Measurements from ENCODE around the gene GFI1B.
"Not testable (repeated sequence)": the region's sequence is repeated elsewhere in the genome, so short reads cannot be mapped to it uniquely, and the experiment has no call there.

Gene GFI1B

DNA sequence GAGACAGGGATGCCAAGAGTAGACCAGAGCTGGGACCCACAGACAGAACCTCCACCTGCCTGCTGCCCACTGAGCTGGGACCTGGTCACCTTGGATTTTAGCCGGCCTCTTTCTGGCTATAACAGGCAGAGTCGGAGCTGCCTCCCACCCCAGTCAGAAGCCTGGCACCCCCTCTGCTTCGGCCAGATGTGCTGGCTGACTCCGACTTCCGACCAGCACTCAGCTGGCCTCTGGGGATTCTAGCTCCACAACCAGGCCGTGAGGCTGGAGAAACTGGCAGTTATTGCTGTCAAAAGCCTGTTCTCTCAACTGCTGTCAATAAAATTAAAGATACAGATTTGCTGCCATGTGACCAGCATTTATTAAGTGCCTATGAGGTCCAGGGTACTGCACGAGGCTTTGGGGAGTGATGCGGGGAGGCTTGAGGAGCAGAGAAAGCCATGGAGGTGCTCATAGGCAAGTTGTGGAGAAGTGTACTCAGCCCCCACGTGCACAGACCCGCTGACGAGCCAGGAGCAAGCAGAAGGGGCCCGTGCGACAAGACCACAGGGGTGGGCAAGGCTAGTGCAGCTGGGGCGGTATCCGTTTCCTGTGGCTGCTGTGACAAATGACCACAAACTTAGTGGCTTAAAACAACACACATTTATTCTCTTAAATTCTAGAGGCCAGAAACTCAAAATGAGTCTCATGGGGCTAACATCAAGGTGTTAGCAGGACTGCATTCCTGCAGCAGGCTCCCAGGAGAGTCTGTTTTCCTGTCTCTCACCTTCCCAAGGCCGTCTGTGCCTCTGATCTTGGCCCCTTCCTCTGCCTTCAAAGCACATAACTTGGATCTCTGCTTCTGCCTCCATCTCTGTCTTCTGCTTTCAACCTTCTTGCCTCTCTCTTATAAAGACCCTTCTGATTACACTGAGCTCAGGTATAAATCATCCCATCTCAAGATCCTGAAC is 13.1 kb downstream of the GFI1B start:
- DNase-seq (ENCODE audit: low read depth): no peak

DNA sequence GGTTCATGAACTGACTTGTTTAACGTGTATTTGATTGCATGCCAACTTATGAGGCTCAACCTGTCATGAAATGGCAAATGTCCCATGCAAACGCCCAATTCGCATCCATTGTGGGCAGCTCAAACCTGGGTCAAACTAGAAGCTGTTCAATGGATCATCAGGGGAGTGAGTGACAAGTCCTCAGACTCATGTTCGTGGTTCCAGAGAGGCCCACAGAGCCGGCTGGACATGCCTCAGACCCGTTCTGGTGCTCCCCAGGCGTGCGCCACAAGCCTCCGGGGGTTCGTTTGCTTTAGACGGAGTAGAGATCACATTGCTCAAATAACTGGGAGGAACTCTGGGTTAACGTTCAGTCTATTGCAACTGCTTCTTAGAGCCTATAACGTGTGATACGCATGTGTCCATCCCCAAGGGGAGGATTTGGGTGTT is 15.0 kb downstream of the GFI1B start:
- DNase-seq (ENCODE audit: low read depth): no peak

DNA sequence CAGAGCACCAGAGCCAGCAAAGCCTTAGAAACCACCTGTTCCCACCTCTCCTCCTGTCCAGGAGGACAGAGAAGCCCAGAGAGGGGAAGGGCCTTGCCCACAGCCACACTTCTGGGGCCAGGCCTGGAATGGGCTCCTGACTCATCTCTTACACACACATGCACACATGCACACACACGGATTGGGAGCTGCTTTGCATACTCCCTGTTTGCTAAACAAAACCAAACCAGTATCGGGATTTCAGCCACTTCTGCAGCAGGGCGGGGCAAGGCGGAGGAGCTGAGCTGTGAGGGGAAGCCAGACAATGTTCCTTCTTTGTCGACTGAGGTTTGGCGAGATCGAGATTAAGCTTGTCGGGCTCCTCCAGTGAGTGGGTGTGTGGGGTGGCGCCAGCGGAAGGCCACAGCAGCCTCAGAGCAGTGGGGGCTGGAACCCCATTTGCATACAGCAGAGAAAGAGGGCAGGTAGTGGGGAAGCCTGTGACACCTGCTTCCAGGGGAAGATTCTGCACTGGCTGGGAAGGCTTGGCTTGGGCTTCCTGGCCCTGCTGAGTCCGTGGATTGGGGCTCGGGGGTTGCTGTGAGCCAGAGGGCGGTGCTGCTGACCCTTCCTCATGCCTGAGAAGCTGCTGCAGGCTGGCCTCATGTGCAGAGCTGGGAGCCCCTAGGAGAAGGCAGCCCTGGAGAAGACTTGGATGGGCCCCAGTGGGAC is 16.1 kb downstream of the GFI1B start:
- no peak for DNase-seq (ENCODE audit: low read depth)

DNA sequence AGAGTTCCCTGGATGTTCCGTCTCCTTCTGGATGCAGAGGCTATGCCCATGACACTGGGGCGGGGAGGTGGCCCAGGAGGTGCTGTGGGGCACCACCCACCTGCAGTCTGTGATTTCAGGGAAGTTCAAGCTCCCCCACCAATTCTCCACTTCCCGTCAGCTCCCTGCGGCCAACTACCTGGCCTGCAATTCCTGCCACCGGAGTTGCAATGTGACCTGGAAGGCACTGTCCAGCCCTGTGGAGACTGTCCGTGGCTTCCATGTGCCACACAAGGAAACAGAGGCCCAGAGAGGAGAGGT is 16.6 kb downstream of the GFI1B start:
- DNase-seq (ENCODE audit: low read depth): no peak

DNA sequence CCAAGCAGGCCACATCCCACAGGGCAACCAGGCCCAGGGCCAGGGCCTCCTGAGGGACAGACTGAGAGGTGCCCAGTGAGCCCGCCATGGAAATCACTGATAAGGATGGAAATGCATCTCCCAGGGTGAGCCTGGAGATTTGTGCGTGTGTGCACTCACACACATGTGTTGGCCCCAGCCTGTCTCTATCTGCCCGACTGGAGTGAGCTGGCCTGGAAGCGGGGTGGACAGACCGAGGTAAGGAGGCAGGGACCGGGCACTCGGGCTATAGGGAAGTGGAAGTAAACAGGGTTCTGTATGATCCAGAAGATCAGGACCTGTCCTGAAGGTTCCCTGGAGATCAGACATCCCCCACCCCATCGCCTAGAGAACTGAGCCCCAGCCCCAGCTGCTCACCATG is 17.4 kb downstream of the GFI1B start:
- no peak for DNase-seq (ENCODE audit: low read depth)

DNA sequence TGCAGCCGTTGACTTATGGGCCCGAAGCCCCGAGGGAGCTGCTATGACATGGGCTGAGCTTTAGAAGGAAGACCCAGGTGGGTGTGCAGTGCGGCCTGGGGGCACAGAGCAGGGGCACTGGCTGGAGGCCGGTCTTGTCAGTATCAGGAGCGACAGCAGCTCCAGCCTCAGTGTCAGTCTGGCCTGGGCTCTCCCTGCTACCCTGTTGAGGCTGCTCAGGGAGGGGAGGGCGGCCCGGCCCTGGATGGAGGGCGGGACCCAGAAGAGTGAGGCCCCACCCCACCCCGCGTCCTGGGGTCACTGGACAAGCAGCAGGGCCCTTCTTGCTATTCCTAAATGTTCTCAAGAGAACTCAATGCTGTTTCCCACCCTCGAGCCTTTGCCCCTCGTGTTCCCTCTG is 18.0 kb downstream of the GFI1B start:
- DNase-seq (ENCODE audit: low read depth): no peak

DNA sequence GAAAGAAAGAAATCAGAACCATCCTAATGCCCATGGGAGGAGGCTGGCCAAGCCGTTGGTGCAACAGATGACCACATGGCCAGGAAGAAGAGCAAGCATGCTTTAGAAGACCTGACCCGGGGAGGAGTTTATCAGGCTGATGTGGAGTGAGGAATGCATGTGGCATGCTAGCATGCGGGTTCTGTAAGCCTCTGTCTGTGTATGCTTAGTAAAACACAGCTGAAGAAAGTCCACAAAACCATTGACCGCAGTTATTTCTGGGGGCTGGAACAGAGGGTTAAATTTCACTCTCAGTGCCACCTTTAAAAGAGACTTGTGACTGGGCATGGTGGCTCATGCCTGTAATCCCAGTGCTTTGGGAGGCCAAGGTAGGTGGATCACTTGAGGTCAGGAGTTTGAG is 19.1 kb downstream of the GFI1B start:
- DNase-seq (ENCODE audit: low read depth): no peak

DNA sequence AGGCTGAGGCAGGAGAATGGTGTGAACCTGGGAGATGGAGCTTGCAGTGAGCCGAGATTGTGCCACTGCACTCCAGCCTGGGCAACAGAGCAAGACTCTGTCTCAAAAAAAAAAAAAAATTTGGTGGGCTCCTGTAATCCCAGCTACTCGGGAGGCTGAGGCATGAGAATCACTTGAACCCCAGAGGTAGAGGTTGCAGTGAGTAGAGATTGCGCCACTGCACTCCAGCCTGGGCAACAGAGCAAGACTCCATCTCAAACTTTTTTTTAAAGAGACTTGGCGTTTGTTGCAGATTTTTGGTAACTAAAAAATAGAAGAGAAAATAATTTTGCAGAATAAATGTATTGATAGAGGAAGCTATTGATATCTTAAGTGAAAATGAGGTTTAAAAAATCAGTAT is 19.7 kb downstream of the GFI1B start:
- DNase-seq (ENCODE audit: low read depth): not testable (repeated sequence)

DNA sequence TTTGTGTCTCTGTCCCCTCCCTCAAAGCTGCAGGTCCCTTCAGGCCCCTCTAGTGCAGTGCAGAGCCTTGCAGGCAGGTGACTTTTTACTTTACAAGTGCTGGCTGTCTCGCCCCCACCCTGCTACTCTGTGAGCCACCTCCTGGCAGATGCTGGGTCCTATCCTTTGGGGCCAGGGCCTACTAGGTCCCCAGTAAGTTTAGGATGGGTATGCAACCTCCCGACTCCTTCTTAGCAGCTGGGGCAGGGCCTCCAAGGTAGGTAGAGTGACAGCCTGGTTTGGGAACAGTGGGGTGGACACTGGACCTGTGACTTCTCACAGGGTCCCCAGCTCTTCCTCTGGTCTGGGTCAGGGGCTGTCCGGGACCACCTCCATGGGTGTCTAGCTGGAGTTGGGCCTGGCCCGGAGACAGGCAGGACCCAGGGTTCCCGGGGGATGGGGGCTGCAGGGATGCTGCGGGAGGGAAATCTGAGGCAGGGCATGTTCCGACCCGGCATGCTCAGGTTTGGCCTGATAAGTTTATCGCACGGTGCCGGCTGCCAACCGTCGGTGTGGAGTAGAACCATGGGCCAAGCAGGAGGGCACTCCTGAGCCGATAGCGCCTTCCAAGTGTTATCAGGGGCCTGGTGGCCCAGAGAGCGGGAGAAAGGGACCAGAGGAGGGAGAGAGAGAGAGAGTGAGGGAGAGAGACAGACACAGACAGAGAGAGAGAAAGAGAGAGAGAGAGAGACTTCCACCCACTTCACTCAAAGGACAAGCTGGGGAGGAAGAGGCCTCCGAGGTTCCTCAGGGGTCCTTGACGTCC is 20.5 kb downstream of the GFI1B start:
- no peak for DNase-seq (ENCODE audit: low read depth)

DNA sequence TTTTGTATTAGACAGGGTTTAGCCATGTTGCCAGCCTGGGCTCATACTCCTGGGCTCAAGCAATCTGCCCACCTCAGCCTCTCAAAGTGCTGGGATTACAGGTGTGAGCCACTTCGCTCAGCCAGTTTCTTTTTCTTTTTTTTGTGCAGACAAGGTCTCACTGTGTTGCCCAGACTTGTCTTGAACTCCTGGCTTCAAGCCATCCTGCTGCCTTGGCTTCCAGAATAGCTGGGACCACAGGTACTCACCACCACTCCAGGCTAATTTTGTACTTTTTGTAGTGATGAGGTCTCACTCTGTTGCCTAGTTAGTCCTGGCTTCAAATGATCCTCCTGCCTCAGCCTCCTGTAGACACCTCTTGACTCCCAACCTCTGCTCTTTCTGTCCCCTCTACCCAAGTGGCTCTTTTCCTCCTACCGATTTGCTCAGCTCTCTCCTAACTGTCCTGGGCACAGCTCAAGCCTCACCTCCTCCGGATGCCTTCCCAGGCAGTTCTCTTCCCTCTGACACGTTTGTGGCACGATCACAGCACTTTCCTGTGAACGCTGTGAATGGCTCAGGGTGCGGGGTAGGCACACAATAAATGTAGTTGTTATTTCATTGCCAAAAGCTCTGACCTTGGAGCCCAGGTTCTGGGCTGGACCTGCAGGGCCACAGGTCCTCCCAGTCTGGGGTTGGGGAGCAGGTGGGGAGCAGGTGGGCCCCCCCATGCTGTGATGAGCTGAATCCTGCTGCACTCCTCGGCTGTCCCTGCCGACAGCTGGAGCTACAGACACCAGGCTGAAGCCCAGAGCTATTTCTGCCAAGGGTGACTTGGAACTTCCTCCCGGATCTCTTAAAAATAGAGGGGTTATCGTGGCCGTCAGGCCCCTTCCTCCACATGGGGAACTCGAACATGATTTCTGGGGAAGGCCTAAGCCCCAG is 23.9 kb downstream of the GFI1B start:
- DNase-seq (ENCODE audit: low read depth): no peak

DNA sequence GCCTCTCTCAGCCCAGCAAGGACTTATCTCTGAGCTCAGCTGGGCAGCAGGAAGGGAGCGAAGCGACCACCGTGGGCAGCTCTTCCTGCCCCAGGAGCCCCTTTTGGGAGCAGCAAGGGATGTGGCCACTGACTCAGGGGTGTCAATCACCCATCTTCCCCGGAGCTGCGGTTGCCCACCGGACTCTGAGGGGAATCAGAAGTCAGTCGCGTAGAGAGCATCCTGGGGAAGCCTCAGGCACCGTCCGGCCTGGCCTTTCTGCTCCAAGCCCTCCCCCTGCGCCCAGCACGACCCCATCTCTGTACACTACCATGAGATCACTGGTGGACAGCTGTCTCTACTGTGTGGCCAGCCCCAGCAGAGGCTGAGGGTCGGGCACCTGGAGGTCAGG is 24.6 kb downstream of the GFI1B start:
- DNase-seq (ENCODE audit: low read depth): no peak

DNA sequence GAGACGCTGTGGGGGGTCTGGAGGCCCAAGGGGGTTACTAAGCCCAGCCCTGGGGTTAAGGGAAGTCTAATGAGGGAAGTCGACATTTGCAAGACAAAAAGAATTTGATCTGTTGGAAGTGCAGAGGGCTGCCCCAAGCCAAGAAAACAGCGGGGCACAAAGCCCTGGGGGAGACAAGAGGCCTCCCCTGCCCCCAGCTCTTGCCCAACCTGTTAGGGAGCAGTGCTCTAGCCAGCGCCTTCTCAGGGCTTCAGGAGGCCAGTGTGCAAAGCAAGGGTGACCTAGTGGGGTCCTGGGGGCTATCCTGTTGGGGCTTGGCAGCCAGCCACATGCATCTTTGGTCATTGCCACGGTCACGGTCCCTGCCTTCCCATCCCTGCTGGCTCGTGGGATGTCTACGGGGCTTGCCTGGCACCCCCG is 25.2 kb downstream of the GFI1B start:
- no peak for DNase-seq (ENCODE audit: low read depth)

DNA sequence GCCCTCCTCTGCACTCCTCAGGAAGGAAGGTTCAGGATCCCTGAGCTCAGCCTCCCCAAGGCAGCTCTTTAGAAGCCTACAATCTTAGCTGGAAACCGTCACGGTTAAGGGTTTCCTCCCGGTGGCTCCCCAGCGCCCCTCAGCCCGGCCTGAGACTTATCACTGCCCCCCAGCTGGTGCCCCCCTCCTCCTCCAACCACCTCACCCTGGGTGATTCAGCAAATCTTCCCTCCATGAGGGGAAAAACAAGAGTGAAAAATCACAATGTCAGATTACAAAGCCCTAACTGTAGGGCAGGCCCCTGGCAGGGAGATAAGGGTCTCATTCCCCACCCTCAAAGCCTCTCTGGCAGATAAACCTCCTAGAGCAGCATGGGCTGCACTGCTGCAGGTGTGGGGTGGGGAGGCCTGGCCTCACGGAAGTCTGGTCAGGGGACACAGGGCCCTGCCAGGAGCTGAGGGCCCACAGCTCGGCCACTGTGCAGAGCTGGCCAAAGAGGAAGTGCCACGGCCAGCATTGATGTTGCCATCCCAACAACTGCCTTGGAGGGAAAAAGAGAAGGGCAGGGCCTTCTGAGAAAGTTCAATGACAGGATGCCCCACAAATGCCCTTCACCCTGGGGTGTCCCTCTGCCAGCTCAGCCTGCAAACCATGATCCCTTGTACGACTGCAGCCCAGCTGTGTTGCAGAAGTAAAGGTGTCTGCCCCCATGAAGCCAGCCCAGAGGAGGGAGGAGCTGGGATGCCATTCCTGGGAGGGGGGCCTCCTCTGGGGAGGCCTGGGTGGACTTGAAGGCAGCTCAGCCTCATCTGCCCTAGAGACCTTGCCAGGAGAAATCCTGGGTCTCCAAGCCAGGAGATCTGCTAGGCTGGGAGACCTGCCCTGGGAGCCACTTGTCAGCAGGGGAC is 25.9 kb downstream of the GFI1B start:
- DNase-seq (ENCODE audit: low read depth): no peak

DNA sequence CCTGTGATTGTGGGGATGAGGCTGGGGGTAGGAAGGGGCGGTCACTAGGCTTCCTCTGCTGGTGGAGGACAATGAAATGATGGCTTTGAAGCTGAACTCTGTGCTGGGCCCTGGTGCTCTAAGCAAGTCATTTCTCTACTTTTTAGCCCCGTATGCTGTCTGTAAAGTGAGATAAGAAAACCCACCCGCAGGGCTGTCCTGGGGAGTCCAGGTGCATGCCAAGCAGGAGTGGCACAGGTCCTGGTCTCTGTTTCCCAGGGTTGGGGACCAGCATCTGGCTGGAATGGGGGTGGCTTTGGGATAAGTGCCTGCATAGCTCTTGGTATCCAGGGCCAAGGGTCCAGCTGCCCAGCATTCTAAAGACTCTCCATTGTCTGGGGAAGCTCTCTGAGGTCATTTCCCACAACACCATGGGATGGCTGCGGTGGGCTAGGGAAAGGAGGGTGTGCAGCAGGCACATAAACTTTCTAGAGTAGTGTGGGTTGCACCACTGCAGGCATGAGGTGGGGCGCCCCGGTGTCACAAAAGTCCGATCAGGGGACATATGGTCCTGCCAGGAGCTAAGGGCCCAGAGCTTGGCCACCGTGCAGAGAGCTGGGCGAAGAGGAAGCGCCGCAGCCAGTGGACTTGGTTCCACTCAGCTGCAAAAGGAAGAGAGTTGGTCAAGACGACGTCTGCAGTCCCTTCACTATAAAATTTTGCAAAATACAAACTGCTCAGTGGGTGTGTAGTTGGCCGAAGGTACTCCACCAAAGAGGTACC is 26.7 kb downstream of the GFI1B start:
- DNase-seq (ENCODE audit: low read depth): no peak

DNA sequence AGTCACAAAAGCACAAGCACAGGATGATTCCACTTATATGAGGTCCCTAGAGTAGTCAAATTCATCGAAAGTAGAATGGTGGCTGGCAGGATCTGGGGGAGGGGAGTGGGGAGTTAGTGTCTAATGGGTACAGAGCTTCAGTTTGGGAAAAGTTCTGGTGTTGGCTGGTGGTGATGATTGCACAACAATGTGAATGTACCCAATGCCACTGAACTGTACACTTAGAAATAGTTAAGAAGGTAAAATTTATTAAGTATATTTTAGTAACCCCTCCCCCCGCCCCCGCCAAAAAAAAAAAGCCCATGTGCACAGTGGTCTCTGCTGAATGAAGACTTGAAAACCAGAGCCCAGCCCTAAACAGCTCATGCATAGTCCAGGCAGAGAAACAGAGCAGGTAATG is 27.5 kb downstream of the GFI1B start:
- DNase-seq (ENCODE audit: low read depth): no peak

DNA sequence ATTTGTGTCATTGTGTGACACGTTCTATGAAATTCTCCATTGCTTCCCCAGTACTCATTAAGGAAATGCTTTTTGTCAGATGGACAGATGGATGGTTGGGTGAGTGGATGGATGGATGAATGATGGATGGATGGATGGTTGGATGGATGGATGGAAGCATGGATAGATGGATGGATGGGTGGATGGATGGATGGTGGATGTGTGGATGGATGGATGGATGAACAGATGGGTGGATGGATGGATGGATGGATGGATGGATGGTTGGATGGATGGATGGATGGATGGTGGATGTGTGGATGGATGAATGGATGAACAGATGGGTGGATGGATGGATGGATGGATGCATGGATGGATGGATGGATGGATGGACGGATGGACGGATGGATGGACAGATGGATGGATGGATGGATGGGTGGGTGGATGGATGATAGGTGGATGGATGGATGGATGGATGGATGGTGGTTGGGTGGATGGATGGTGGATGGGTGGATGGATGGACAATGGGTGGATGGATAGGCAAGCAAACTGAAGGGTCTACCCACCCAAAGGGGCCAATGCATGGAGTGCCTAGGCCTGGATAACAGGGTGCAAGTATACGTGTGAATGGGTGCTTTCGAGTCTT is 28.3 kb downstream of the GFI1B start:
- no peak for DNase-seq (ENCODE audit: low read depth)

DNA sequence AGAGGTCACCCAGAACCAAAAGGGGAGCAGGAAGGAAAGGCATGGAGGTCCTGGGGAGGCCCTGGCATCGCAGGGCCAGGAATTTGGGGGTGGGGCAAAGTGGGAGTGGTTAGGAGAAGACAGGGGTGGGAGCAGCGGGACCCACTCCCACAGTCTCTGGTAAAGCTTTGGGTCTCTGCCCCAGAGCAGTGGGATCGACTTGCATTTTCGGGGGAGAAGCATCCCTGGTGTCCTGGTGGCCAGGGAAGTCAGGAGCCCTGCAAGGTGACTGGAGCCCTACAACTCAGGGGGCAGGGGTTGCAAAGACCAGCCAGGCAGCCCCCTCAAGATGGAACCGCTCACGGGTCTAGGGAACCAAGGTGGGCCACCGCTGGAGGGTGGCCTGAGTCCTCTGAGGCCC is 29.9 kb downstream of the GFI1B start:
- no peak for DNase-seq (ENCODE audit: low read depth)

DNA sequence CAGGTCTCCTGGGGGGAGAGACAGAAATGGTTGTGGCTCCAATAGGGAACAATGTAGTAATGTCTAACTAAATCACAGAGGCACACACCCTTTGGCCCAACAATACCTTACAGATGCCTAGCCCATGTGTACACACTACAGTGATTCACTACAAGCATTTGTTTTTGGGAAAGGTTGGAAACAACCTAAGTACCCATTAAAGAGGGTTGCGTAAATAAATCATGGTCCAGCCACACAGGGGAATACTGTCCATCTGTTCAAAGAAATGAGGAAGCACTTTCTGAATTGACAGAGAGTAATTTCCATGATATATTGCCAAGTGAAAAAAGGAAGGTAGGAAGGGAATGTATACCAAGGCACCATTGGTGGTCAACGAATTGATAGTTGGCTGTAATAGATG is 30.3 kb downstream of the GFI1B start:
- no peak for DNase-seq (ENCODE audit: low read depth)

DNA sequence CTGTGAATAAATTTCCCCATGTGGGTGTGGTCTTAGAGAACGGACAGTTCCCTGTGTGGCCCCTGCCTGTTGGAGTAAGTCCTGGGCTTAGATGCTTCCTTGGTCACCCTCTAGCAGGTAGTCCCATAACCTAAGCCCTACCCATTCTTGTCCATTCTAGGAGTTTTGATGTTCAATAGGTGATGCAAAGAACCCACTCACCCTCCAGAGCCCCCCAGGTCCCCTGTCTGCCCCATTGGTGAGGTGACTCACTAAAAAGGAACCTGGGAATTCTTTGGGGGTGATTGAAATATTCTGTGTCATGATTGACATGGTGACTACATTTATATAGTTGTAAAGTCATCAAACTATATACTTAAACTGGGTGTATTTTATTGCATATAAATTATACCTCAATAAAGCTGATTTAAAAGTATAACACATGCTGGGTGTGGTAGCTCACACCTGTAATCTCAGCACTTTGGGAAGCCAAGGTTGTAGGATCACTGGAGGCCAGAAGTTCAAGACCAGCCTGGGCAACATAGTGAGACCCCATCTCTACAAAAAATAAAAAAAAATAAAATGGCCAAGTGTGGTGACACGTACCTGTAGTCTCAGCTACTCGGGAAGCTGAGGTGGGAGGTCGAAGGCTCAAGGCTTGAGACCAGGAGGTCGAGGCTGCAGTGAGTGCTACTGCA is 31.6 kb downstream of the GFI1B start:
- DNase-seq (ENCODE audit: low read depth): no peak

Data from activated T-helper 9 cell treated with anti-CD3 and anti-CD28 coated beads, Interleukin-2, amount 50 U/mL, for 16 hours (primary cell).